ENCODE measurements around the gene USP13. TPM values are rescaled to one million over a fixed set of nuclear protein-coding genes. Genes with fewer than 3 reads are reported as not detected.
A peak's percentile ranks its signal among the peaks of the same experiment; 100 is the strongest.

Gene USP13
- total RNA-seq, 2 donors from 2014 or later = 7.7 to 7.9 TPM

GRCh38 chr3:179688850-179689249, 36.0 kb downstream of the USP13 start:
- ATAC-seq (no peak), DNase-seq (no peak)
- Mint-ChIP-seq H3K36me3 (ENCODE audit: low read depth) (peaks cover 6% of the 10 kb centered on the region), H3K4me3 (no peak overlapping the region), H3K27me3 (no peaks in the 10 kb centered on the region), H3K4me1 (no peaks in the 10 kb centered on the region), H3K27ac (no peak overlapping the region)
- no peaks in the 10 kb centered on the region for H3K9me3 ChIP-seq (ENCODE audit: control insufficient read depth, low read length, poor library complexity, severe bottlenecking)

DNA sequence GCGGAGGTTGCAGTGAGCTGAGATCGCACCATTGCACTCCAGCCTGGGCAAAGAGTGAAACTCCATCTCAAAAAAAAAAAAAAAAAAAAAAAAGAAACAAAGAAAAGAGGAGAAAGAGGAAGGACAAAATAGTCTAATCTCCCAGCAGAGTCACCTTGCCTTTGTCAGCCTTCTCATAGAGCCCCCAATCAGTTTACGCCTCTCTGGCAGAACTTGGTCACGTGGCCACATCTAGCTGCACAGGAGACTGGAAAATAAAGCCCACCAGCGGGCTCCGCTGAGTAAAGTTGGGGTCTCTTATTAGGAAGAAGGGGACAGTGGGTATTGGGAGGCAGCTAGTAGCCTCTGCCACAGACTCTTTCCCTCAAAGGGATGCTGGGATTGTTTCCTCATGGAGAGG, 41.9 kb downstream of the USP13 start:
- ATAC-seq (no peak), DNase-seq (no peak)
- no peak overlapping the region for H3K4me3 Mint-ChIP-seq
- H3K27me3 Mint-ChIP-seq = no peaks in the 10 kb centered on the region
- H3K36me3 Mint-ChIP-seq (ENCODE audit: low read depth) = peaks cover 4% of the 10 kb centered on the region
- no peaks in the 10 kb centered on the region for H3K9me3 ChIP-seq (ENCODE audit: control insufficient read depth, low read length, poor library complexity, severe bottlenecking)
- H3K4me1 Mint-ChIP-seq = peaks cover 4% of the 10 kb centered on the region
- H3K27ac Mint-ChIP-seq = no peak overlapping the region

GRCh38 chr3:179695672-179696313, 43.0 kb downstream of the USP13 start:
- no peaks in the 10 kb centered on the region for H3K27me3 Mint-ChIP-seq
- no peak for ATAC-seq
- no peak overlapping the region for H3K27ac Mint-ChIP-seq
- peaks cover 7% of the 10 kb centered on the region for H3K4me1 Mint-ChIP-seq
- H3K4me3 Mint-ChIP-seq = no peak overlapping the region
- DNase-seq = no peak
- peaks cover 4% of the 10 kb centered on the region for H3K36me3 Mint-ChIP-seq (ENCODE audit: low read depth)
- H3K9me3 ChIP-seq (ENCODE audit: control insufficient read depth, low read length, poor library complexity, severe bottlenecking) = no peaks in the 10 kb centered on the region

DNA sequence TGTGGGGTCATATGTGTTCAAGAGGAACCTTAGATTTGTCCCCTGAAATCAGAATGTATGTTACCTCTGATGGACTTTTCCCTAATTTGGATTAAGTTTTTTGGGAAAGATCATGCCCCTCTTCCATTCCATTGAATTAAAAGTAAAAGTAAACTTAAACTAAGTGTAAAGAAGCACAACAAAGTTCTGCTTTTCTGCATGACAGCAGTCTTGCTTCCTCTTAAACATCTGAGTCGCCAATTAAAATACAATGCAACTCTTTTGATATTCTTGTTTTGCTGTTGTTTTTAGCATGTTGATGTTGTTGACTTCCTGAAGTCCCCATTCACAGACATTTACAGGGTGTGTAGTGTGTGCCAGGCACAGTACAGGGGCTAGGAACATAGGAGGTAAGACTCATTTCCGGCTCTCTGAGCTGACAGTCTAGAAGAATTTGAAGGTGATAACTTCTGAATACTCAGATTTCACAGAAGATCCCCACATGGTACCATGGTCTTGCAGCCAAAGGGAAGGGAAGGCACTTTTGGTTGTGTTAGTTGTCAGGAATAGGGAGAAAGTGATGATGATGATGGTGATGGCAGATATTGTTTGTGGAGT, 45.0 kb downstream of the USP13 start:
- no peaks in the 10 kb centered on the region for H3K27me3 Mint-ChIP-seq

DNA sequence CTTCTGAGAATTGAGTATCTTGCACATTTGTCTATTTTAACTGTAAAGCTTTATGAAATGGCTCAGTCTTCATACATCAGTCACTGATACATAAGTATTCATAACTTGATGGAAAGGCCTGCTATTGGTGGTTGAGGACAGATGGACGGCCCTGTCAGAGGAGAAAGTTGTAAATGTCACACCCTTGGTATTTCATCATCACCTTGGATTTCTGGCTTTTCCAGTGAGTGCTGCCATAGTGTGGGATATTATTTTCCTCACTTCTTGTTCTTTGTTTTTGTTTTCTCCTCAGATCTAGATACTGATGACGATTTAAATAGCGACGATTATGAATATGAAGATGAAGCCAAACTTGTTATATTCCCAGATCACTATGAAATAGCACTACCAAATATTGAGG, 47.9 kb downstream of the USP13 start:
- Mint-ChIP-seq H3K27ac (no peak overlapping the region), H3K27me3 (no peaks in the 10 kb centered on the region), H3K4me1 (peaks cover 9% of the 10 kb centered on the region), H3K4me3 (no peak overlapping the region), H3K36me3 (ENCODE audit: low read depth) (peaks cover 5% of the 10 kb centered on the region)
- DNase-seq = no peak
- no peaks in the 10 kb centered on the region for H3K9me3 ChIP-seq (ENCODE audit: control insufficient read depth, low read length, poor library complexity, severe bottlenecking)
- no peak for ATAC-seq

More for the DNA sequence above, 45.0 kb downstream of the USP13 start:
- Mint-ChIP-seq H3K36me3 (ENCODE audit: low read depth) (peaks cover 5% of the 10 kb centered on the region), H3K27ac (no peak overlapping the region), H3K4me3 (no peak overlapping the region), H3K4me1 (peaks cover 9% of the 10 kb centered on the region)
- DNase-seq (no peak), ATAC-seq (no peak)
- H3K9me3 ChIP-seq (ENCODE audit: control insufficient read depth, low read length, poor library complexity, severe bottlenecking) = no peaks in the 10 kb centered on the region

DNA sequence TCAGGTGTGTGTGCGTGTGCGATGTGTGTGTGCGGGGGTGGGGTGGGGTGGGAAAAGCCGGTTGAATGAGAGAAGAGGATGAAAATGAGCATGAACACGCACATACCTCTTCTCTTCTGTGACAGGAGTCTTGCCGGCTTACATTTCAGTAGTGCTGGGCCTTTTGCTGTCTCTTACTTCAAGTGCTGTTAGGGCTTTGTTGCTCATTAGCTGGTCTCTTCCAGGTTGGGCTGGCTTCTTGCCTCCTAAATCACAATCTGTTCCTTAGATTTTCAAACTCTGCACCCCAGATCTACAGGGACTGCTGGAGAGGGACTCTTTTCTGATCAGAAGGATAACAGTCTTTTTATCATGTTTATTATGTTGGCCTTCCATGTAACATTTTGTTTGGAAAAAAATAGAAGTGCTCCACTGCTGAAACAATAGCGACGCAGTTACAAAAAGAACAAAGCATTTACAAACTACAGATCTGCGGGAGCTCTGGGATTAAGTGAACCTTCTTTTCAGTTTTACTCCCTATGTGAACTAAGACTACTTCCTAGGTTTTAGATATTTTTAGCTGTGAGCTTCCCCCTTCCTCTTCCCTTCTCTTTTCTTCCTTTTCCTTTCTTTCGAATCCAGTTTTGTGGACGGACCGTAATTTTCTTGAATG, 48.5 kb downstream of the USP13 start:
- no peak overlapping the region for H3K4me3 Mint-ChIP-seq
- no peaks in the 10 kb centered on the region for H3K27me3 Mint-ChIP-seq
- DNase-seq (no peak), ATAC-seq (no peak)
- peaks cover 9% of the 10 kb centered on the region for H3K4me1 Mint-ChIP-seq
- peaks cover 5% of the 10 kb centered on the region for H3K36me3 Mint-ChIP-seq (ENCODE audit: low read depth)
- no peaks in the 10 kb centered on the region for H3K9me3 ChIP-seq (ENCODE audit: control insufficient read depth, low read length, poor library complexity, severe bottlenecking)
- H3K27ac Mint-ChIP-seq = peak overlapping the region; percentile 4

- H3K27ac Mint-ChIP-seq = peak overlapping the region; percentile 4
- H3K27me3 Mint-ChIP-seq = no peaks in the 10 kb centered on the region
- H3K36me3 Mint-ChIP-seq (ENCODE audit: low read depth) = peaks cover 4% of the 10 kb centered on the region
- H3K4me1 Mint-ChIP-seq = peaks cover 9% of the 10 kb centered on the region
- ATAC-seq (no peak), DNase-seq (no peak)
- no peak overlapping the region for H3K4me3 Mint-ChIP-seq
- H3K9me3 ChIP-seq (ENCODE audit: control insufficient read depth, low read length, poor library complexity, severe bottlenecking) = no peaks in the 10 kb centered on the region
Observed at GRCh38 chr3:179702271-179702947, 49.6 kb downstream of the USP13 start.

DNA sequence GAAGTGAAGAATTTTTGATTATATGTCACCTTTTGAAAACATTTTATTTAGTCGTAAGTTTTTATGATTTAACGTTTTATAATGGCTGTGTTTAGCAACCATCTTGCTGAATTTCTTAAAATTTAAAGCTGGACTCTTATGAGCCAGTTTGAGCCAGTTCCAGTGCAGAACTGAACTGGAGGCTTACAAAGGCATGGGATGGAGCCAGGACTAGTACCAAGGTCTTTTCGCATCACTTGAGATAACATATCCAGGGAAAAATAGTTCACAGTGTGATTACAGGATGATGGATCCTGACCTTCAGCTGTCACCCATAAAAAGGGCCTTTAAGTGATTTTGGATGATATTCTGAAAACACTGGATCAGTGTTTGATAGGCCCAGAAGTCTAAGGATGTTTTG, 51.0 kb downstream of the USP13 start:
- peaks cover 7% of the 10 kb centered on the region for H3K36me3 Mint-ChIP-seq (ENCODE audit: low read depth)
- DNase-seq (no peak), ATAC-seq (no peak)
- no peaks in the 10 kb centered on the region for H3K9me3 ChIP-seq (ENCODE audit: control insufficient read depth, low read length, poor library complexity, severe bottlenecking)
- no peak overlapping the region for H3K4me3 Mint-ChIP-seq
- peaks cover 5% of the 10 kb centered on the region for H3K4me1 Mint-ChIP-seq
- H3K27me3 Mint-ChIP-seq = no peaks in the 10 kb centered on the region
- H3K27ac Mint-ChIP-seq = no peak overlapping the region

DNA sequence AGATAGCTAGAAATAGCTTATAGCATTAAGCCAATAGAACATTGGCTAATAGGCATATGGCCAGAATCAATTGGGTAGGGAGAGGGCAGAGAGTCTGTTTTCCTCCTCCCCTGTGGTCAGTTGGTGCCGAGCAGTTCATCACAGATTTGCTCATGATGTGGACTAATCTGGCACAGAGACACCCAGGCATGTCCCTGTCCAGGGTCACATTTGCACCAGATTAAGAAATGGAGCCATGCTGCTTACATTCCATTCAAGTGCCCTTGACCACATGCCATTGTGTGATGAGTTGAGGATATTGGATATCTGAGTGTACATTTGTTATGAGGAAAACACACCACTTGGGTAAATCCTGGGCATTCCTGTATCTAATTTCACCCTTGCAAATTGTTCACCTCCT, 53.4 kb downstream of the USP13 start:
- ATAC-seq (no peak), DNase-seq (no peak)
- no peak overlapping the region for H3K4me3 Mint-ChIP-seq
- H3K36me3 Mint-ChIP-seq (ENCODE audit: low read depth) = peaks cover 13% of the 10 kb centered on the region
- no peaks in the 10 kb centered on the region for H3K27me3 Mint-ChIP-seq
- peaks cover 4% of the 10 kb centered on the region for H3K4me1 Mint-ChIP-seq
- no peaks in the 10 kb centered on the region for H3K9me3 ChIP-seq (ENCODE audit: control insufficient read depth, low read length, poor library complexity, severe bottlenecking)
- no peak overlapping the region for H3K27ac Mint-ChIP-seq

DNA sequence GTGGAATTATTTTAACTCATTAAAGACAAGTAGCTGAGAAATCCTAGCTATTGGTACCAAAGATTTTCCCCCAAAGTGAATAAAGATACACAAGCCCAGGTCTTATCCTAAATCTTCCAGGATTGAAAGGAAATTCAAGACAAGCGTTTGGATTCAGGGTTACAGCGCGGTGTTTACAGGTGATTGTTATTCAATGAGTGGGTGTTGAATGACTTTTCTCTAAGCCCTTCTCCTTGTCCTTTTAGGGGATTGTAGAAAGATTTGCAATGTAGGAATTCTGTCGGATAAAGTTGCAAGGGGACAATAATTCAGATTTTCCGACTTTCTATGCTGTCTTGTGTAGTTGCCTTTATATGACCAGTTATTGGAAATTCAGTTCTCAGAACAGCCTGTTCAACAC, 57.2 kb downstream of the USP13 start:
- H3K27me3 Mint-ChIP-seq = no peaks in the 10 kb centered on the region
- ATAC-seq = no peak
- DNase-seq = no peak
- no peaks in the 10 kb centered on the region for H3K9me3 ChIP-seq (ENCODE audit: control insufficient read depth, low read length, poor library complexity, severe bottlenecking)
- H3K4me3 Mint-ChIP-seq = no peak overlapping the region
- H3K36me3 Mint-ChIP-seq (ENCODE audit: low read depth) = peaks cover 10% of the 10 kb centered on the region
- H3K27ac Mint-ChIP-seq = no peak overlapping the region
- peaks cover 2% of the 10 kb centered on the region for H3K4me1 Mint-ChIP-seq

DNA sequence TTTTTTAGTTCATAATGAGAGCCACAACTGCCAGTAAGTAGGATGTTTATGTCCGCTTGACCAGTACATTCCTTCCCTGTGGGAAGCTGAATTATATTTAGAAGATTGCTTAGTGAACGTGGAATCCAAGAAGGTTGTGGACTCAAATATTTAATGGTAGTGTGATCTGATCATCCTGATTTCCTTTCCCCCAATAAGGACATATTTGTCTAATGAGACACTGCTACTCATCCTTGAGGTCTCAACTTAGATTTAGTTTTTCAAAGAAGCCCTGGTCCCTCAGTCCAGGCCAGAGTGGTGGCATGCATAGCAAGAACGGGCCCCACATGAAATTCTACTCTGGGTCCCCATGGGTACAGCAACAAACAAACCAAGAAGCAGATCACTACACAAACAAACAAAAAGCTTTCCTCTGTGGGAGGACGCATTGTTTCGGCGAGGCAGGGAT, 60.8 kb downstream of the USP13 start:
- no peak for ATAC-seq
- H3K27ac Mint-ChIP-seq = no peak overlapping the region
- no peaks in the 10 kb centered on the region for H3K9me3 ChIP-seq (ENCODE audit: control insufficient read depth, low read length, poor library complexity, severe bottlenecking)

GRCh38 chr3:179715582-179715981, 62.7 kb downstream of the USP13 start:
- no peaks in the 10 kb centered on the region for H3K9me3 ChIP-seq (ENCODE audit: control insufficient read depth, low read length, poor library complexity, severe bottlenecking)
- H3K36me3 Mint-ChIP-seq (ENCODE audit: low read depth) = peaks cover 2% of the 10 kb centered on the region
- H3K27me3 Mint-ChIP-seq = no peaks in the 10 kb centered on the region
- ATAC-seq (no peak), DNase-seq (no peak)
- no peak overlapping the region for H3K4me3 Mint-ChIP-seq
- peaks cover 5% of the 10 kb centered on the region for H3K4me1 Mint-ChIP-seq
- no peak overlapping the region for H3K27ac Mint-ChIP-seq

More for the DNA sequence above, 60.8 kb downstream of the USP13 start:
- H3K4me3 Mint-ChIP-seq = no peak overlapping the region
- H3K36me3 Mint-ChIP-seq (ENCODE audit: low read depth) = peaks cover 6% of the 10 kb centered on the region
- DNase-seq = no peak
- H3K27me3 Mint-ChIP-seq = no peaks in the 10 kb centered on the region
- H3K4me1 Mint-ChIP-seq = peaks cover 6% of the 10 kb centered on the region

GRCh38 chr3:179716226-179716625, 63.4 kb downstream of the USP13 start:
- H3K36me3 Mint-ChIP-seq (ENCODE audit: low read depth) = peaks cover 2% of the 10 kb centered on the region
- no peaks in the 10 kb centered on the region for H3K27me3 Mint-ChIP-seq
- no peaks in the 10 kb centered on the region for H3K9me3 ChIP-seq (ENCODE audit: control insufficient read depth, low read length, poor library complexity, severe bottlenecking)
- no peak overlapping the region for H3K27ac Mint-ChIP-seq
- ATAC-seq (no peak), DNase-seq (no peak)
- H3K4me1 Mint-ChIP-seq = peaks cover 5% of the 10 kb centered on the region
- no peak overlapping the region for H3K4me3 Mint-ChIP-seq
